ENCODE results near the gene CXCL10. TPM values are rescaled to one million over a fixed set of nuclear protein-coding genes. Genes with fewer than 3 reads are reported as not detected.

Gene CXCL10
- total RNA-seq, 1 donor from 2014 or later, result not detected

DNA sequence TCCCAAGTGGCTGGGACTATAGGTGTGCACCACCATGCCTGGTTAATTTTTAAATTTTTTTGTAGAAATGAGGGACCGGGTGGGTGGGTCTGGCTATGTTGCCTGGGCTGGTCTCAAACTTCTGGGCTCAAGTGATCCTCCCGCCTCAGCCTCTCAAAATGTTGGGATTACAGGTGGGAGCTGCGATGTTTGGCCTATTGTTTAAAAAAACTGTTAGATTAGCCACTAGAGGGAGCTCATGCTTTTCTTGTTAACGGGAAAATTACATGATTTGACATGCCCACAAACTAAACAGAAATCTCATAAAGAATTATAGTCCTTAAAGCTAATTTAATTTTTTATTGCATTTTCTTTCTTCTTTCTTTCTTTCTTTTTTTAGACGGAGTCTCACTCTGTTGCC, 27.6 kb downstream of the CXCL10 start:
- Histone ChIP-seq H3K4me1 (no peaks in the 10 kb centered on the region), H3K9ac (no peak overlapping the region), H3K27me3 (no peaks in the 10 kb centered on the region), H3K36me3 (no peaks in the 10 kb centered on the region), H3K9me3 (ENCODE audit: low read depth) (no peaks in the 10 kb centered on the region), H4K20me1 (ENCODE audit: low read depth) (no peaks in the 10 kb centered on the region), H3K79me2 (ENCODE audit: low read depth) (peaks cover 4% of the 10 kb centered on the region), H3F3A (ENCODE audit: low read depth) (no peaks in the 10 kb centered on the region), H3K4me3 (no peak overlapping the region), H3K4me2 (no peak overlapping the region), H2AFZ (replicated peaks) (peak overlapping the region; percentile 32), H3K27ac (no peak overlapping the region)
- Mint-ChIP-seq H3K9me3 (no peaks in the 10 kb centered on the region), H3K27ac (no peak overlapping the region), H3K36me3 (no peaks in the 10 kb centered on the region), H3K27me3 (ENCODE audit: insufficient read depth, low read depth) (no peaks in the 10 kb centered on the region), H3K4me3 (no peak overlapping the region), H3K4me1 (no peaks in the 10 kb centered on the region)
- DNase-seq (ENCODE audit: low spot score), result peak; percentile 67
- TF ChIP-seq, protein P1, sequence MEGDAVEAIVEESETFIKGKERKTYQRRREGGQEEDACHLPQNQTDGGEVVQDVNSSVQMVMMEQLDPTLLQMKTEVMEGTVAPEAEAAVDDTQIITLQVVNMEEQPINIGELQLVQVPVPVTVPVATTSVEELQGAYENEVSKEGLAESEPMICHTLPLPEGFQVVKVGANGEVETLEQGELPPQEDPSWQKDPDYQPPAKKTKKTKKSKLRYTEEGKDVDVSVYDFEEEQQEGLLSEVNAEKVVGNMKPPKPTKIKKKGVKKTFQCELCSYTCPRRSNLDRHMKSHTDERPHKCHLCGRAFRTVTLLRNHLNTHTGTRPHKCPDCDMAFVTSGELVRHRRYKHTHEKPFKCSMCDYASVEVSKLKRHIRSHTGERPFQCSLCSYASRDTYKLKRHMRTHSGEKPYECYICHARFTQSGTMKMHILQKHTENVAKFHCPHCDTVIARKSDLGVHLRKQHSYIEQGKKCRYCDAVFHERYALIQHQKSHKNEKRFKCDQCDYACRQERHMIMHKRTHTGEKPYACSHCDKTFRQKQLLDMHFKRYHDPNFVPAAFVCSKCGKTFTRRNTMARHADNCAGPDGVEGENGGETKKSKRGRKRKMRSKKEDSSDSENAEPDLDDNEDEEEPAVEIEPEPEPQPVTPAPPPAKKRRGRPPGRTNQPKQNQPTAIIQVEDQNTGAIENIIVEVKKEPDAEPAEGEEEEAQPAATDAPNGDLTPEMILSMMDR (IDR thresholded peaks at IDR 0.05), result peak; percentile 77
- no peak for TF ChIP-seq EZH2phosphoT487 (IDR thresholded peaks at IDR 0.05)

GRCh38 chr4:75992462-75992861, 30.8 kb downstream of the CXCL10 start:
- Histone ChIP-seq H3K27ac (no peak overlapping the region), H3K4me2 (no peak overlapping the region), H3K4me1 (peaks cover 9% of the 10 kb centered on the region), H3K9ac (no peak overlapping the region), H3K36me3 (no peaks in the 10 kb centered on the region), H3F3A (ENCODE audit: low read depth) (no peaks in the 10 kb centered on the region), H3K27me3 (no peaks in the 10 kb centered on the region), H4K20me1 (ENCODE audit: low read depth) (peaks cover 11% of the 10 kb centered on the region), H3K79me2 (ENCODE audit: low read depth) (peaks cover 37% of the 10 kb centered on the region), H3K9me3 (ENCODE audit: low read depth) (no peaks in the 10 kb centered on the region), H2AFZ (replicated peaks) (no peak overlapping the region), H3K4me3 (no peak overlapping the region)
- Mint-ChIP-seq H3K9me3 (no peaks in the 10 kb centered on the region), H3K27me3 (ENCODE audit: insufficient read depth, low read depth) (no peaks in the 10 kb centered on the region), H3K4me3 (no peak overlapping the region), H3K27ac (no peak overlapping the region), H3K4me1 (peaks cover 12% of the 10 kb centered on the region), H3K36me3 (peaks cover 8% of the 10 kb centered on the region)
- DNase-seq (ENCODE audit: low spot score), result no peak
- no peak for TF ChIP-seq EZH2 (IDR thresholded peaks at IDR 0.05)
- TF ChIP-seq, protein P1 (IDR thresholded peaks at IDR 0.05), result no peak
- TF ChIP-seq EZH2phosphoT487 (IDR thresholded peaks at IDR 0.05), result no peak

GRCh38 chr4:75989846-75990528, 33.3 kb downstream of the CXCL10 start:
- H3F3A ChIP-seq (ENCODE audit: low read depth), result no peaks in the 10 kb centered on the region
- peak overlapping the region; percentile 95 for H3K4me2 ChIP-seq
- H3K4me3 ChIP-seq, result peak overlapping the region; percentile 89
- no peak overlapping the region for H2AFZ ChIP-seq (replicated peaks)
- peak; percentile 5 for DNase-seq (ENCODE audit: low spot score)
- H3K27ac Mint-ChIP-seq, result no peak overlapping the region
- H3K4me1 ChIP-seq, result peaks cover 9% of the 10 kb centered on the region
- H3K36me3 ChIP-seq, result no peaks in the 10 kb centered on the region
- peak overlapping the region; percentile 90 for H3K4me3 Mint-ChIP-seq
- H3K9me3 ChIP-seq (ENCODE audit: low read depth), result no peaks in the 10 kb centered on the region
- peaks cover 12% of the 10 kb centered on the region for H3K4me1 Mint-ChIP-seq
- no peaks in the 10 kb centered on the region for H3K27me3 Mint-ChIP-seq (ENCODE audit: insufficient read depth, low read depth)
- peaks cover 13% of the 10 kb centered on the region for H4K20me1 ChIP-seq (ENCODE audit: low read depth)
- no peak overlapping the region for H3K27ac ChIP-seq
- peaks cover 62% of the 10 kb centered on the region for H3K79me2 ChIP-seq (ENCODE audit: low read depth)
- TF ChIP-seq, protein P1 (IDR thresholded peaks at IDR 0.05), result no peak
- TF ChIP-seq EZH2 (IDR thresholded peaks at IDR 0.05) (no peak), EZH2phosphoT487 (IDR thresholded peaks at IDR 0.05) (no peak)
- H3K9ac ChIP-seq, result peak overlapping the region; percentile 73
- no peaks in the 10 kb centered on the region for H3K27me3 ChIP-seq
- no peaks in the 10 kb centered on the region for H3K9me3 Mint-ChIP-seq
- peaks cover 8% of the 10 kb centered on the region for H3K36me3 Mint-ChIP-seq

Measured in neural progenitor cell (in vitro differentiated cells).